ENCODE data around the gene MAPK8.

GRCh38 chr10:48431871-48432270 is 125.4 kb downstream of the MAPK8 start:
- no peak for TF ChIP-seq SNAPC5 (CRISPR knock-in tag; IDR thresholded peaks at IDR 0.05)
- no peak for TF ChIP-seq POLR2A (conservative IDR thresholded peaks at IDR 0.05)

Measured in K562 (cell line).